Gastrocnemius medialis (tissue), 4 donors: ENCODE results near the gene MCOLN2. TPM values are rescaled to one million over a fixed set of nuclear protein-coding genes. Genes with fewer than 3 reads are reported as not detected.

Experiments
- ATAC-seq, 2 donors: fragments of 150-250 bp; one replicate each; pipeline ENCODE4 v1.9.1; 2016
- DNase-seq, 2 donors: peaks; one replicate each; pipeline ENCODE4 v3.0.0-alpha.2; 2019
- H3K27ac ChIP-seq, 4 donors: fragments of 200-600 bp; sonication (generic); 1 replicate in 1 of 4; 2 replicates in 3 of 4; pipeline ENCODE4 v1.5.1; 2016 to 2018; ENCODE audit warnings: mild to moderate bottlenecking in 2 of 4, moderate library complexity in 1 of 4
- H3K27me3 ChIP-seq, 3 donors: fragments of 200-600 bp; sonication (generic) in 2 of 3; 1 replicate in 1 of 3; 2 replicates in 2 of 3; pipeline versions ENCODE4 v1.5.1 to v1.6.0; 2016 to 2019; ENCODE audit warnings: mild to moderate bottlenecking in 1 of 3, moderate library complexity in 1 of 3
- H3K36me3 ChIP-seq, 2 donors: fragments of 200-600 bp; sonication (generic) in 1 of 2; one replicate each; pipeline ENCODE4 v1.5.1; 2017 to 2018
- H3K4me1 ChIP-seq, 2 donors: fragments of 200-600 bp; sonication (generic) in 1 of 2; one replicate each; pipeline ENCODE4 v1.5.1; 2016 to 2017; ENCODE audit warnings: mild to moderate bottlenecking in 2 of 2
- H3K4me3 ChIP-seq, 4 donors: fragments of 200-600 bp; sonication (generic) in 3 of 4; 1 replicate in 1 of 4; 2 replicates in 3 of 4; pipeline ENCODE4 v1.5.1; 2016 to 2019; ENCODE audit warnings: mild to moderate bottlenecking in 2 of 4
- H3K9me3 ChIP-seq, 3 donors: fragments of 200-600 bp; sonication (generic) in 2 of 3; 1 replicate in 1 of 3; 2 replicates in 2 of 3; pipeline ENCODE4 v1.5.1; 2016 to 2019
- CTCF ChIP-seq, 5 experiments: fragments of 450-650 bp in 3 of 5; fragments of 200-600 bp in 2 of 5; sonication (generic) in 2 of 5; IDR thresholded peaks in 4 of 5; conservative IDR thresholded peaks in 1 of 5; 1 replicate in 4 of 5; 2 replicates in 1 of 5; pipeline ENCODE4 v1.5.1; 2016 to 2019; ENCODE audit warnings: antibody characterized with exemption in 5 of 5, mild to moderate bottlenecking in 3 of 5, moderate library complexity in 3 of 5
- POLR2A ChIP-seq, 2 donors: fragments of 450-650 bp; IDR thresholded peaks; one replicate each; pipeline ENCODE4 v1.6.1; 2017; ENCODE audit warnings: antibody characterized with exemption in 2 of 2, mild to moderate bottlenecking in 2 of 2, moderate library complexity in 2 of 2
- in situ Hi-C, 4 donors: fragments of 200-750 bp; cut with MboI; loops; one replicate each; pipeline versions ENCODE4 v1.15.0 to v1.8.0; 2017; ENCODE audit warnings: low sequenced_read_pairs in 4 of 4
- intact Hi-C: fragments of 100-400 bp; cut with DNase I; formaldehyde crosslinking; loops from one replicate; pipeline ENCODE4 v1.15.1; 2023; ENCODE audit warnings: low total_unique reads
- total RNA-seq, 4 donors: library from RNA; depleted of rRNA; stranded (reverse); fragments of >200 nt; gene quantifications; one replicate each; pipeline versions ENCODE4 v1.1.0 to v1.2.3, GENCODE V29; 2016

The MCOLN2 gene
- total RNA-seq, 4 donors from 2014 or later: 0.22 to 3.0 TPM; not detected in 2

GRCh38 chr1:84936116-84936810 lies 60.6 kb downstream of the MCOLN2 start:
- intact Hi-C loops: no loop called here

GRCh38 chr1:84933011-84933611 lies 63.8 kb downstream of the MCOLN2 start:
- H3K4me1 ChIP-seq: no peaks in the 10 kb centered on the region
- DNase-seq: no peak
- intact Hi-C loops: no loop called here
- in situ Hi-C loops: no loop called here
- TF ChIP-seq CTCF (IDR thresholded peaks at IDR 0.05 in 4 of 5, conservative IDR thresholded peaks at IDR 0.05 in 1 of 5): no peak
- no peaks in the 10 kb centered on the region for H3K36me3 ChIP-seq
- no peak for ATAC-seq
- no peaks in the 10 kb centered on the region for H3K9me3 ChIP-seq
- H3K27ac ChIP-seq: no peak overlapping the region
- H3K4me3 ChIP-seq: no peak overlapping the region
- H3K27me3 ChIP-seq: no peaks in the 10 kb centered on the region

More at GRCh38 chr1:84936116-84936810, 60.6 kb downstream of the MCOLN2 start:
- H3K4me1 ChIP-seq: no peaks in the 10 kb centered on the region
- H3K36me3 ChIP-seq: no peaks in the 10 kb centered on the region
- no peak for TF ChIP-seq POLR2A (IDR thresholded peaks at IDR 0.05)
- peak; percentile 59 to 90 (median 70) for TF ChIP-seq CTCF (IDR thresholded peaks at IDR 0.05 in 4 of 5, conservative IDR thresholded peaks at IDR 0.05 in 1 of 5)
- no peaks in the 10 kb centered on the region for H3K27me3 ChIP-seq
- H3K27ac ChIP-seq: no peak overlapping the region
- DNase-seq (peak in 1 of 2 donors; percentile 7), ATAC-seq (peak; percentile 69 to 72)
- in situ Hi-C loops: no loop called here
- peak overlapping the region in 1 of 4 donors; percentile 39 for H3K4me3 ChIP-seq
- no peaks in the 10 kb centered on the region for H3K9me3 ChIP-seq

GRCh38 chr1:84930831-84931230 lies 66.1 kb downstream of the MCOLN2 start:
- Histone ChIP-seq H3K4me3 (no peak overlapping the region), H3K9me3 (no peaks in the 10 kb centered on the region), H3K36me3 (no peaks in the 10 kb centered on the region), H3K4me1 (no peaks in the 10 kb centered on the region), H3K27ac (no peak overlapping the region), H3K27me3 (no peaks in the 10 kb centered on the region)
- ATAC-seq: no peak
- in situ Hi-C loops (no loop called here), intact Hi-C loops (no loop called here)
- DNase-seq: no peak
- no peak for TF ChIP-seq POLR2A (IDR thresholded peaks at IDR 0.05)
- TF ChIP-seq CTCF (IDR thresholded peaks at IDR 0.05 in 4 of 5, conservative IDR thresholded peaks at IDR 0.05 in 1 of 5): no peak

GRCh38 chr1:84930329-84930728 lies 66.6 kb downstream of the MCOLN2 start:
- no peaks in the 10 kb centered on the region for H3K4me1 ChIP-seq
- H3K27ac ChIP-seq: no peak overlapping the region
- no peaks in the 10 kb centered on the region for H3K36me3 ChIP-seq
- intact Hi-C loops: no loop called here
- H3K4me3 ChIP-seq: no peak overlapping the region
- H3K9me3 ChIP-seq: no peaks in the 10 kb centered on the region
- TF ChIP-seq POLR2A (IDR thresholded peaks at IDR 0.05): no peak
- TF ChIP-seq CTCF (IDR thresholded peaks at IDR 0.05 in 4 of 5, conservative IDR thresholded peaks at IDR 0.05 in 1 of 5): no peak
- H3K27me3 ChIP-seq: no peaks in the 10 kb centered on the region
- no peak for DNase-seq
- in situ Hi-C loops: no loop called here
- ATAC-seq: no peak
